Neural progenitor cell (in vitro differentiated cells): Measurements from ENCODE around the gene SMIM1. TPM values are rescaled to one million over a fixed set of nuclear protein-coding genes. Genes with fewer than 3 reads are reported as not detected.

Experiments used
- DNase-seq: peaks from one replicate; pipeline ENCODE4 v3.0.0-alpha.2; 2016; ENCODE audit warnings: low spot score
- H2AFZ ChIP-seq: fragments of 200-600 bp; sonication (generic); replicated peaks from 2 replicates; pipeline ENCODE4 v1.6.1; 2016; ENCODE audit warnings: antibody characterized with exemption
- H3F3A ChIP-seq: fragments of 200-600 bp; sonication (generic); 2 replicates; pipeline ENCODE4 v1.6.1; 2016; ENCODE audit warnings: antibody characterized with exemption, low read depth
- H3K27ac ChIP-seq: fragments of 200-600 bp; sonication (generic); 2 replicates; pipeline ENCODE4 v1.5.1; 2016; ENCODE audit warnings: mild to moderate bottlenecking
- H3K27me3 ChIP-seq: fragments of 200-600 bp; sonication (generic); 2 replicates; pipeline ENCODE4 v1.6.1; 2016; ENCODE audit warnings: mild to moderate bottlenecking, moderate library complexity
- H3K36me3 ChIP-seq: fragments of 200-600 bp; sonication (generic); 2 replicates; pipeline ENCODE4 v1.5.1; 2016
- H3K4me1 ChIP-seq: fragments of 200-600 bp; sonication (generic); 2 replicates; pipeline ENCODE4 v1.6.1; 2016; ENCODE audit warnings: mixed run types
- H3K4me2 ChIP-seq: fragments of 200-600 bp; sonication (generic); 2 replicates; pipeline ENCODE4 v1.6.1; 2016
- H3K4me3 ChIP-seq: fragments of 200-600 bp; sonication (generic); 2 replicates; pipeline ENCODE4 v1.5.1; 2016
- H3K79me2 ChIP-seq: fragments of 200-600 bp; sonication (generic); 2 replicates; pipeline ENCODE4 v1.6.1; 2016; ENCODE audit warnings: low read depth
- H3K9ac ChIP-seq: fragments of 200-600 bp; sonication (generic); 2 replicates; pipeline ENCODE4 v1.6.1; 2016
- H3K9me3 ChIP-seq: fragments of 200-600 bp; sonication (generic); 2 replicates; pipeline ENCODE4 v1.5.1; 2016; ENCODE audit warnings: low read depth
- H4K20me1 ChIP-seq: fragments of 200-600 bp; sonication (generic); 2 replicates; pipeline ENCODE4 v1.6.1; 2016; ENCODE audit warnings: low read depth
- H3K27ac Mint-ChIP-seq: 3 replicates; pipeline ENCODE4 v1.8.0; 2021; ENCODE audit warnings: mixed read lengths
- H3K27me3 Mint-ChIP-seq: 2 replicates; pipeline ENCODE4 v1.8.0; 2022; ENCODE audit warnings: low read depth, mild to moderate bottlenecking, inconsistent platforms, moderate library complexity, mixed read lengths; ENCODE audit not compliant: insufficient read depth
- H3K36me3 Mint-ChIP-seq: 3 replicates; pipeline ENCODE4 v1.8.0; 2021; ENCODE audit warnings: mixed read lengths
- H3K4me1 Mint-ChIP-seq: 3 replicates; pipeline ENCODE4 v1.8.0; 2021; ENCODE audit warnings: mixed read lengths
- H3K4me3 Mint-ChIP-seq: 3 replicates; pipeline ENCODE4 v1.8.0; 2021; ENCODE audit warnings: mild to moderate bottlenecking, moderate library complexity, mixed read lengths
- H3K9me3 Mint-ChIP-seq: 3 replicates; pipeline ENCODE4 v1.8.0; 2020; ENCODE audit warnings: mixed read lengths
- CTCF ChIP-seq: fragments of 200-600 bp; sonication (generic); IDR thresholded peaks from 2 replicates; pipeline ENCODE4 v1.5.1; 2017; ENCODE audit warnings: antibody characterized with exemption, mild to moderate bottlenecking
- EZH2 ChIP-seq: fragments of 200-600 bp; sonication (generic); IDR thresholded peaks from 2 replicates; pipeline ENCODE4 v1.6.1; 2017; ENCODE audit warnings: antibody characterized with exemption, mild to moderate bottlenecking, moderate library complexity
- EZH2phosphoT487 ChIP-seq: fragments of 200-600 bp; sonication (generic); IDR thresholded peaks from 2 replicates; pipeline ENCODE4 v1.6.1; 2017; ENCODE audit warnings: antibody characterized with exemption
- total RNA-seq: library from RNA; depleted of rRNA; stranded (reverse); fragments of >200 nt; gene quantifications from 2 replicates; pipeline ENCODE4 v1.2.3, GENCODE V29; 2015; ENCODE audit warnings: low replicate concordance

The SMIM1 gene
- total RNA-seq, 1 donor from 2014 or later: not detected

- Histone ChIP-seq H3F3A (no peaks in the 10 kb centered on the region), H3K79me2 (no peaks in the 10 kb centered on the region), H3K27ac (no peak overlapping the region), H2AFZ (no peak overlapping the region), H3K9ac (no peak overlapping the region), H4K20me1 (peaks cover 7% of the 10 kb centered on the region), H3K4me1 (no peaks in the 10 kb centered on the region), H3K36me3 (no peaks in the 10 kb centered on the region), H3K4me3 (no peak overlapping the region), H3K27me3 (no peaks in the 10 kb centered on the region), H3K9me3 (no peaks in the 10 kb centered on the region), H3K4me2 (no peak overlapping the region)
- H3K27me3 Mint-ChIP-seq: peaks cover 3% of the 10 kb centered on the region
- no peak for DNase-seq
- H3K4me3 Mint-ChIP-seq: no peak overlapping the region
- H3K27ac Mint-ChIP-seq: no peak overlapping the region
- H3K36me3 Mint-ChIP-seq: peaks cover 26% of the 10 kb centered on the region
- TF ChIP-seq EZH2phosphoT487: no peak
- no peak for TF ChIP-seq CTCF
- no peak for TF ChIP-seq EZH2
- no peaks in the 10 kb centered on the region for H3K4me1 Mint-ChIP-seq
- no peaks in the 10 kb centered on the region for H3K9me3 Mint-ChIP-seq
Measured at GRCh38 chr1:3783651-3784474, 11.3 kb downstream of the SMIM1 start.

GRCh38 chr1:3785045-3785444 is 12.5 kb downstream of the SMIM1 start:
- H3K36me3 ChIP-seq: no peaks in the 10 kb centered on the region
- no peak overlapping the region for H3K27ac Mint-ChIP-seq

GRCh38 chr1:3785456-3786157 is 13.1 kb downstream of the SMIM1 start:
- H3K27ac Mint-ChIP-seq: no peak overlapping the region

More at GRCh38 chr1:3785045-3785444, 12.5 kb downstream of the SMIM1 start:
- peaks cover 18% of the 10 kb centered on the region for H3K36me3 Mint-ChIP-seq
- Histone ChIP-seq H3K9ac (no peak overlapping the region), H3K27me3 (no peaks in the 10 kb centered on the region), H3K4me3 (no peak overlapping the region), H3K79me2 (no peaks in the 10 kb centered on the region), H3K27ac (no peak overlapping the region), H3K4me2 (no peak overlapping the region), H4K20me1 (peaks cover 18% of the 10 kb centered on the region), H3K9me3 (no peaks in the 10 kb centered on the region), H3F3A (no peaks in the 10 kb centered on the region), H3K4me1 (no peaks in the 10 kb centered on the region), H2AFZ (no peak overlapping the region)
- DNase-seq: no peak
- H3K9me3 Mint-ChIP-seq: no peaks in the 10 kb centered on the region
- H3K4me3 Mint-ChIP-seq: peak overlapping the region; percentile 37
- TF ChIP-seq CTCF (no peak), EZH2 (no peak), EZH2phosphoT487 (no peak)
- H3K27me3 Mint-ChIP-seq: peaks cover 3% of the 10 kb centered on the region
- H3K4me1 Mint-ChIP-seq: no peaks in the 10 kb centered on the region

More at GRCh38 chr1:3785456-3786157, 13.1 kb downstream of the SMIM1 start:
- Histone ChIP-seq H3F3A (no peaks in the 10 kb centered on the region), H3K27me3 (no peaks in the 10 kb centered on the region), H3K9ac (no peak overlapping the region), H3K4me1 (no peaks in the 10 kb centered on the region), H3K9me3 (no peaks in the 10 kb centered on the region), H3K4me2 (no peak overlapping the region), H4K20me1 (peaks cover 19% of the 10 kb centered on the region), H3K4me3 (no peak overlapping the region), H3K36me3 (no peaks in the 10 kb centered on the region), H2AFZ (no peak overlapping the region), H3K27ac (no peak overlapping the region), H3K79me2 (no peaks in the 10 kb centered on the region)
- Mint-ChIP-seq H3K9me3 (no peaks in the 10 kb centered on the region), H3K4me3 (peak overlapping the region; percentile 37), H3K27me3 (peaks cover 3% of the 10 kb centered on the region), H3K4me1 (no peaks in the 10 kb centered on the region), H3K36me3 (peaks cover 13% of the 10 kb centered on the region)
- TF ChIP-seq EZH2phosphoT487 (no peak), EZH2 (no peak), CTCF (peak; percentile 62)
- DNase-seq: peak; percentile 43
